Stomach (tissue), 4 donors: ENCODE results near the gene EPDR1.

Source experiments
- POLR2A ChIP-seq, 4 donors: fragments of 450-650 bp; IDR thresholded peaks; one replicate each; pipeline ENCODE4 v1.6.1; 2016; ENCODE audit warnings: antibody characterized with exemption in 4 of 4, control low read depth in 2 of 4, mild to moderate bottlenecking in 1 of 4, moderate library complexity in 1 of 4
- POLR2AphosphoS5 ChIP-seq, 3 donors: sonication (generic); formaldehyde crosslinking; IDR thresholded peaks; one replicate each; pipeline ENCODE4 v1.6.1; 2016; ENCODE audit warnings: antibody characterized with exemption in 3 of 3
- TF ChIP-seq, protein P1 (sequence below), 7 experiments: fragments of 450-650 bp in 4 of 7; fragments of 200-600 bp in 3 of 7; sonication (generic) in 3 of 7; IDR thresholded peaks; one replicate each; pipeline ENCODE4 v1.5.1; 2016 to 2019; ENCODE audit warnings: antibody characterized with exemption in 7 of 7, control low read depth in 2 of 7, mild to moderate bottlenecking in 1 of 7

DNA sequence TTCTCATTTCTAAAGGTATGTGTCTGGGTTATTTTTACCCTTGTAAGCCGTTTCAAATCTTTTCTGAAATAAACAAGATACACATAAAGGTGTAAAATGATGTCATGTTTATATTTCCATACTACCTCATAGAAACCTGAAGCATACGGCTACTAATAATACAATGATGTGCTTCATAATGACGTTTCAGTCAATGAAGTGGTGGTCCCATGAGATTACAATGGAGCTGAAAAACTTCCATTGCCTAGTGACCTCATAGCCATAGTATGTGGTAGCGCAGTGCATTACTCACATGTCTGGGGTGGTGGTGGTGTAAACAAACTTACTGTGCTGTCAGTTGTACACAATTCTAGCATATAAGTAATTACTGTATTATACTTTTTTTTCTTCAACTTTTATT is 24.9 kb downstream of the EPDR1 start:
- TF ChIP-seq, protein P1, sequence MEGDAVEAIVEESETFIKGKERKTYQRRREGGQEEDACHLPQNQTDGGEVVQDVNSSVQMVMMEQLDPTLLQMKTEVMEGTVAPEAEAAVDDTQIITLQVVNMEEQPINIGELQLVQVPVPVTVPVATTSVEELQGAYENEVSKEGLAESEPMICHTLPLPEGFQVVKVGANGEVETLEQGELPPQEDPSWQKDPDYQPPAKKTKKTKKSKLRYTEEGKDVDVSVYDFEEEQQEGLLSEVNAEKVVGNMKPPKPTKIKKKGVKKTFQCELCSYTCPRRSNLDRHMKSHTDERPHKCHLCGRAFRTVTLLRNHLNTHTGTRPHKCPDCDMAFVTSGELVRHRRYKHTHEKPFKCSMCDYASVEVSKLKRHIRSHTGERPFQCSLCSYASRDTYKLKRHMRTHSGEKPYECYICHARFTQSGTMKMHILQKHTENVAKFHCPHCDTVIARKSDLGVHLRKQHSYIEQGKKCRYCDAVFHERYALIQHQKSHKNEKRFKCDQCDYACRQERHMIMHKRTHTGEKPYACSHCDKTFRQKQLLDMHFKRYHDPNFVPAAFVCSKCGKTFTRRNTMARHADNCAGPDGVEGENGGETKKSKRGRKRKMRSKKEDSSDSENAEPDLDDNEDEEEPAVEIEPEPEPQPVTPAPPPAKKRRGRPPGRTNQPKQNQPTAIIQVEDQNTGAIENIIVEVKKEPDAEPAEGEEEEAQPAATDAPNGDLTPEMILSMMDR (IDR thresholded peaks at IDR 0.05) = no peak
- no peak for TF ChIP-seq POLR2A (IDR thresholded peaks at IDR 0.05)
- no peak for TF ChIP-seq POLR2AphosphoS5 (IDR thresholded peaks at IDR 0.05)
